Ovary (tissue), 9 donors: ENCODE results near the gene FUT3. TPM values are rescaled to one million over a fixed set of nuclear protein-coding genes. Genes with fewer than 3 reads are reported as not detected.

Experiments
- DNase-seq, 5 donors: peaks; one replicate each; pipeline ENCODE4 v3.0.0-alpha.2; 2019 to 2020
- H3K27ac ChIP-seq, 2 donors: fragments of 200-600 bp; one replicate each; pipeline versions ENCODE4 v1.5.1 to v1.8.0; 2019 to 2022
- H3K27me3 ChIP-seq: fragments of 200-600 bp; one replicate; pipeline ENCODE4 v1.8.0; 2022
- H3K36me3 ChIP-seq: fragments of 200-600 bp; sonication (generic); one replicate; pipeline ENCODE4 v1.5.1; 2019
- H3K4me1 ChIP-seq: one replicate; pipeline ENCODE4 v1.8.1; 2013; ENCODE audit warnings: mild to moderate bottlenecking, moderate library complexity; ENCODE audit not compliant: insufficient read depth
- H3K4me3 ChIP-seq: fragments of 200-600 bp; sonication (generic); one replicate; pipeline ENCODE4 v1.5.1; 2017
- H3K9me3 ChIP-seq, 2 donors: fragments of 200-600 bp in 1 of 2; sonication (generic) in 1 of 2; one replicate each; pipeline versions ENCODE4 v1.5.1 to v1.8.1; 2013 to 2019; ENCODE audit warnings: mild to moderate bottlenecking in 1 of 2, moderate library complexity in 1 of 2
- EP300 ChIP-seq: sonication (generic); formaldehyde crosslinking; IDR thresholded peaks from one replicate; pipeline ENCODE4 v1.6.1; 2017; ENCODE audit warnings: antibody characterized with exemption
- POLR2A ChIP-seq: fragments of 450-650 bp; IDR thresholded peaks from one replicate; pipeline ENCODE4 v1.6.1; 2017; ENCODE audit warnings: antibody characterized with exemption, mild to moderate bottlenecking, moderate library complexity
- WGBS, 3 donors: extraction: QIAGEN DNeasy Blood & Tissue Kit in 1 of 3; methylation state at CpG; one replicate each; pipeline versions ENCODE4 v1.1.5 to v1.1.7; 2013 to 2017; 5-methylcytosine and 5-hydroxymethylcytosine counted together
- intact Hi-C, 4 donors: fragments of 100-400 bp; cut with DNase I; formaldehyde crosslinking; loops; one replicate each; pipeline versions ENCODE4 v1.11.0 to v1.15.1; 2022 to 2023
- polyA plus RNA-seq, 2 donors: library from polyadenylated mRNA; stranded (reverse); fragments of 200-250 nt in 1 of 2; fragments of 350-450 nt in 1 of 2; fragmentation: Illumina TruSeq in 1 of 2; extraction: RNeasy Lipid Tissue Mini Kit (QIAGEN cat#74804) in 1 of 2; gene quantifications; one replicate each; pipeline ENCODE4 v1.2.3, GENCODE V29; 2013 to 2014
- total RNA-seq, 7 donors: library from RNA; depleted of rRNA in 2 of 7; stranded (reverse); fragments of >200 nt in 2 of 7; fragmentation: NEBNext Ultra II Directional in 3 of 7; extraction: Animal tissue kit (Norgen Biotek cat#: 25700) in 3 of 7; gene quantifications; one replicate each; pipeline versions ENCODE4 v1.1.0 to v1.2.4, GENCODE V29; 2016 to 2023
- TF ChIP-seq, protein P1 (sequence below), 3 donors: fragments of 450-650 bp in 2 of 3; fragments of 200-600 bp in 1 of 3; IDR thresholded peaks; one replicate each; pipeline versions ENCODE4 v1.5.1 to v1.8.0; 2016 to 2022; ENCODE audit warnings: antibody characterized with exemption in 3 of 3, mild to moderate bottlenecking in 1 of 3
- donor health status: DM: no; HTN: no; CAD: no; lungs with moderate emphysema.
- donor health status: DM: no; HTN: no; CAD: no.
- donor health status: Bipolar disorder and iron deficiency.
- donor health status: DM: yes; HTN: yes; CAD: no.
- donor health status: DM: no; HTN: no; CAD: no.
- donor health status: DM: yes; HTN: yes; CAD: no.

FUT3 gene
- total and polyA plus RNA-seq, 9 donors: 0.04 to 1.8 (median 0.15) TPM; not detected in 3

DNA sequence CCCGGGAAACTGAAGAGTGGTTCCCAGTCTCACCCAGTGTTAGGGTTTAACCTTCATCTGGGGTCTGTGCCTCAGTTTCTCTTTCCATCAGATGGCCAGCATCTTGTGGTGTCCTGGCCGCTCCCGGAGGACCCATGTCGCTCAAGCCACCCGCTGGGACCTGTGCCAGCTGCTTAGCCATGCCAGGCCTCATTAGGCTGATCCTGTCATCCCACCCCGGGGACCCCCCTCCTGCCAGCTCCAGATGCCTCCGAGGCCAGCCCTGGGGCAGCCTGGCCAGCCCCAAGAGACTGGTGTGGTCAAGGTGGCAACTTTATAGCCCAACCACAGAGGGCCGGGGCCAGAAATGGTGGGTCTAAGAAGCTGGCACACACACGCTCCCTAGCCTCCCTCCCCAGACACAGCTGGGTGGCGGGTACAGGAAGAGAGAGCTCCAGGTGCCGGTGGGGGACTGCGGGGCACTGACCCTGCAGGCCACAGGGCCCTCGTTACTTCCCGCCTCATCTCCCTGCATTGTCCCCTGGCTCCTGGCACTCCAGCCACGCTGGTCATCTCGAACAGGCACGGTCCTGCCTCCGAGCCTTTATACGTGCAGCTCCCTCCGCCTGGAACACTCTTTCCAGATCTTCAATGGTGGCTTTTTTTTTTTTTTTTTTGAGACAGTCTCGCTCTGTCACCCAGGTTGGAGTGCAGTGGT is 43.0 kb downstream of the FUT3 start:
- H3K4me3 ChIP-seq: no peak overlapping the region
- DNase-seq: no peak
- no peaks in the 10 kb centered on the region for H3K27me3 ChIP-seq
- no peaks in the 10 kb centered on the region for H3K9me3 ChIP-seq
- intact Hi-C loops: loop anchor here in 1 of 4 donors (10.0 kb wide), 1 partner anchor 87 kb away; no protein-coding TSS in a partner anchor
- 82 to 89% (median 83%) methylated on average over 19 to 21 of the region's 21 CpGs for WGBS, 3 donors
- H3K4me1 ChIP-seq: peaks cover 2% of the 10 kb centered on the region
- no peak overlapping the region for H3K27ac ChIP-seq
- TF ChIP-seq EP300 (no peak), POLR2A (no peak)
- TF ChIP-seq, protein P1, sequence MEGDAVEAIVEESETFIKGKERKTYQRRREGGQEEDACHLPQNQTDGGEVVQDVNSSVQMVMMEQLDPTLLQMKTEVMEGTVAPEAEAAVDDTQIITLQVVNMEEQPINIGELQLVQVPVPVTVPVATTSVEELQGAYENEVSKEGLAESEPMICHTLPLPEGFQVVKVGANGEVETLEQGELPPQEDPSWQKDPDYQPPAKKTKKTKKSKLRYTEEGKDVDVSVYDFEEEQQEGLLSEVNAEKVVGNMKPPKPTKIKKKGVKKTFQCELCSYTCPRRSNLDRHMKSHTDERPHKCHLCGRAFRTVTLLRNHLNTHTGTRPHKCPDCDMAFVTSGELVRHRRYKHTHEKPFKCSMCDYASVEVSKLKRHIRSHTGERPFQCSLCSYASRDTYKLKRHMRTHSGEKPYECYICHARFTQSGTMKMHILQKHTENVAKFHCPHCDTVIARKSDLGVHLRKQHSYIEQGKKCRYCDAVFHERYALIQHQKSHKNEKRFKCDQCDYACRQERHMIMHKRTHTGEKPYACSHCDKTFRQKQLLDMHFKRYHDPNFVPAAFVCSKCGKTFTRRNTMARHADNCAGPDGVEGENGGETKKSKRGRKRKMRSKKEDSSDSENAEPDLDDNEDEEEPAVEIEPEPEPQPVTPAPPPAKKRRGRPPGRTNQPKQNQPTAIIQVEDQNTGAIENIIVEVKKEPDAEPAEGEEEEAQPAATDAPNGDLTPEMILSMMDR (IDR thresholded peaks at IDR 0.05): no peak
- no peaks in the 10 kb centered on the region for H3K36me3 ChIP-seq

DNA sequence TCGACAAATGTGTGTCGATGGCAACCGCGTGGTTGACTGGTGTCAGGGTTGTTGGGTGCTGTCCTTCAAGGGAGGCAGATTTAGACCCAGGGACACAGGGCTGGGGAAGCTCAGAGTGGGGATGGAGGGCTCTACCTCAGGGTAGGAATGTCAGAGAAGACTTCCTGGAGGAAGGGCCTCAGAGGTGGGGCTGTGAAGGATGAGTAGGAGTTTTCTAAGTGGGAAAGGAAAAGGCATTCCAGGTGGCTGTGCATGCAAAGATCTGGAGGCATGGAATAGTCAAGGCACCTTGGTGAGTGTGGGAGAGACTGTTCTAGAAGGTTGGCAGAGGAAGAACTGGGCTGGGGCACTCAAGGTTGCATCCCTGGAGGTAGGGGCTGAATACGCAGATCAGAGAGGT is 44.3 kb downstream of the FUT3 start:
- DNase-seq: no peak
- H3K4me1 ChIP-seq: peaks cover 2% of the 10 kb centered on the region
- H3K4me3 ChIP-seq: no peak overlapping the region
- no peaks in the 10 kb centered on the region for H3K27me3 ChIP-seq
- WGBS, 3 donors: 85 to 90% (median 88%) methylated on average over 5 of the region's 5 CpGs
- intact Hi-C loops: loop anchor here in 1 of 4 donors (10.0 kb wide), 1 partner anchor 88 kb away; no protein-coding TSS in a partner anchor
- TF ChIP-seq, protein P1 (IDR thresholded peaks at IDR 0.05): no peak
- no peak for TF ChIP-seq EP300
- no peak for TF ChIP-seq POLR2A
- no peaks in the 10 kb centered on the region for H3K36me3 ChIP-seq
- H3K9me3 ChIP-seq: no peaks in the 10 kb centered on the region
- no peak overlapping the region for H3K27ac ChIP-seq

DNA sequence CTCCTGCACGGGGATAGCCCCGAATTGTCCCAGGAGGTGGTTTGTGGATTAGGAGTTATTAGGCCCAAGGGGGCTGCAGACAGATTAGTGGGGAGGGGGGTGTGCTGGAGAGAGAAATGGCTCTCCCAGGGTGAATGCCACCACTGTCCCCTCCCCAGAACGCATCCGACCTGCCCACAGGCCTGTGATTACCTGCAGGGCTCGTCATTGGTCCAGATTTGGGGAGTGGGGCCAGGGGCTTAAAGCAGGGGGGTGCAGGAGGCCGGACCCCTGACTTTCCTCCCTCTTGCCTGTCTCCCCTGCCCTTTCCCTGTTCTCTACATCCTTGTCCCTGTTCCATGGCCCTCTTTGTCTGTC is 45.1 kb downstream of the FUT3 start:
- 28 to 44% (median 36%) methylated on average over 6 of the region's 6 CpGs for whole genome bisulfite sequencing, 3 donors
- H3K9me3 ChIP-seq: no peaks in the 10 kb centered on the region
- H3K36me3 ChIP-seq: no peaks in the 10 kb centered on the region
- no peaks in the 10 kb centered on the region for H3K27me3 ChIP-seq
- peaks cover 2% of the 10 kb centered on the region for H3K4me1 ChIP-seq
- TF ChIP-seq, protein P1 (IDR thresholded peaks at IDR 0.05): no peak
- no peak overlapping the region for H3K4me3 ChIP-seq
- no peak for DNase-seq
- intact Hi-C loops: loop anchor here in 1 of 4 donors (10.0 kb wide), 1 partner anchor 89 kb away; no protein-coding TSS in a partner anchor
- H3K27ac ChIP-seq: no peak overlapping the region

DNA sequence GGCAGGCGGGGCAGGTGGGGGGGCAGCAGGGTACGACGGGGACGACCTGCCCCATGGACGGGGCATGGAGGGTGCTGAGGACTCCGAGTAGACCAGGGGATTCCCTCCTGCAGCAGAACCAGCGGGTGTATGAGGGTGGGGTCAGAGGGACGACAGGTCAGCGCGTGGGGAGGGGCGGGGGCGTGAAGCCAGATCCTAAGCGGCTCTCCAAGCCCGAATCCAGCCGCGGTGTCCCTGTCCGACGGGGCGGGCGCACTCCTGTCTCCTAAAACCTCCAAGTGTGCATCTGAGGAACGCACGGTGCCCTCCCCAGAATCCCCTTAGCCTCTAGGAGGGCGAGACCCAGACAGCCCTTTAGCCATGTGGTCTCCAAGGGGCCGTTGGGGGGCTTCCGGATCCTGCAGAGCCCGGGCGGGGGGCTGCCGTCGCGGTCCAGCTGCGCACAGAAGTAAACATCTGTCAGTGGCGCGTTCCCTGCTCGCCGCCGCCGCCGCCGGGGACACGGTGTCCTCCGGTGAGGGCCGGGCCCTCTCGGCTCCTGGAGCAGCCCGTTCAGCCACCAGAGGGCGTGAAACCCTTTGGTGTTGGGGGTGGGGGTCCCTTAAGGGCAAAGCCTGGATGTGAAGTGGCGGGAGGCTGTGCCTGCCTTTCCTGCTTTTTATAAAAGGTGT is 45.7 kb downstream of the FUT3 start:
- peaks cover 2% of the 10 kb centered on the region for H3K4me1 ChIP-seq
- intact Hi-C loops: loop anchor here in 1 of 4 donors (10.0 kb wide), 1 partner anchor 89 kb away; no protein-coding TSS in a partner anchor
- H3K9me3 ChIP-seq: no peaks in the 10 kb centered on the region
- 2 to 4% (median 3%) methylated on average over 18 to 46 of the region's 46 CpGs for WGBS, 3 donors
- no peak overlapping the region for H3K4me3 ChIP-seq
- TF ChIP-seq, protein P1 (IDR thresholded peaks at IDR 0.05): peak in 1 of 3 donors; percentile 33
- TF ChIP-seq POLR2A (no peak), EP300 (no peak)
- H3K27me3 ChIP-seq: no peaks in the 10 kb centered on the region
- DNase-seq: peak in 3 of 5 donors; percentile 36 to 63 (median 36)
- no peak overlapping the region for H3K27ac ChIP-seq
- H3K36me3 ChIP-seq: no peaks in the 10 kb centered on the region
